NCI-H2029 (cell line): Measurements from ENCODE around the gene TPGS2.
"Not testable (repeated sequence)": the region's sequence is repeated elsewhere in the genome, so short reads cannot be mapped to it uniquely, and the experiment has no call there.

Source experiments
- DNase-seq: peaks from one replicate; lab custom pipeline; 2025; lab: John Stamatoyannopoulos, UW

The TPGS2 gene

DNA sequence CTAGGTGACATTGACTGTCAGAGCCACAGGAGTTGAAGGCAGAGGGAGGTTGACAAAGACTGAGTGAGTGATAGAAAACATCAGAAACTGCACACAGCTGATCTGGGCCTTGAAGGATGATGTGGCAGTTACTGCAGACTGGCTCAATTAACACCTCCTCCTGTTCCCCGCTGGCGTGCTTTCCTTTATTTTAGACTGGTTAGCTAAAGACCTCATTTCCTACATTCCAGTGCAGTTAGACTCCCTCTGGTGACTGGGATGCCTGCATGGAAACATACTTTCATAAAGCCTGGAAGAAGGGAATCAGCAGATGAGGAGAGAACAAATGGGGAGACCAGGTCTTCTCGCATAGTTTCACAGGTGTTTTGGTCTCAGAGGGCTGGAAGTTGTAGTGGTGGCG lies 7.1 kb downstream of the TPGS2 start:
- DNase-seq: no peak

GRCh38 chr18:36819621-36820020 lies 9.2 kb downstream of the TPGS2 start:
- DNase-seq: no peak

DNA sequence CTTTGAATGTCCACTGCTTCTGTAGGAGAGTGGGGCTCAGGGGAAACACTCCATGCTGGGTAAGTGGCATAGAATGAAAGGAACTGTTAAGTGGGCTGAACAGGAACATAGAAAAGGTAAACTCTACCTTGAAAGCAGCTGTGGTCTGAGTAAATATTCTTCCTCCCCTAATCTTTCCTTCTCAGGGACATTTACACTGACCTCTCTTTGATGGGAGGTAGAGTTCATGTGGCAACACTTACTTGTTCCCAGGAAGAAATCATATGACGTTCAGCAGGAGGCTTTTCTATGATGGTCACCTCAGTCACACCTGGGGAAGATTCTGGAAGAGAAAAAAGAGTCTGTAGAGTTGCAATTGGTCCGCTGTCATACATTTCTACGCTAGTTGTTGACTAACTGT lies 10.2 kb downstream of the TPGS2 start:
- DNase-seq: no peak

DNA sequence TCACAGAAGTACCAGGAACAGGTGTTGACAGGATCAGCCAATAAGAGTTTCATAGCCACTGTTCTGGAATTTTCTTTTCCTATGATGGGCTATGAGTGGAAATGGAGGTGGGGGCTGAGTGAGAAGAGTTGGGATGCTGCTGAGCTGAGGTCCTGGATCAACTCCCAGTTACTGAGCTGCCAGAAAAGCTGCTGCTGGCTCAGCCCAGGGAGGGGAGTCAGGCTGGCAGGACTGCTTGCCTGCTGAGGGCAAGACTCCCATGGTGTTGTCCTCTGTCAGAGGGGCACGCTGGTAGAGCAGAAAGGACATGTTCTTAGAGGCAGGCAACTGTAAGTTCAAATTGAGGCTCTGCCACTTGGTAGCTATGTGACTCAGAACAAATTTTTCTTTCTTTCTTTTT lies 11.8 kb downstream of the TPGS2 start:
- DNase-seq: no peak

- not testable (repeated sequence) for DNase-seq
These were observed 12.7 kb downstream of the TPGS2 start for GRCh38 chr18:36816096-36816495.

- DNase-seq: no peak
These were observed 13.8 kb downstream of the TPGS2 start for GRCh38 chr18:36814994-36815393.

GRCh38 chr18:36813824-36814223 lies 15.0 kb downstream of the TPGS2 start:
- DNase-seq: no peak

GRCh38 chr18:36813101-36813775 lies 15.6 kb downstream of the TPGS2 start:
- DNase-seq: no peak

DNA sequence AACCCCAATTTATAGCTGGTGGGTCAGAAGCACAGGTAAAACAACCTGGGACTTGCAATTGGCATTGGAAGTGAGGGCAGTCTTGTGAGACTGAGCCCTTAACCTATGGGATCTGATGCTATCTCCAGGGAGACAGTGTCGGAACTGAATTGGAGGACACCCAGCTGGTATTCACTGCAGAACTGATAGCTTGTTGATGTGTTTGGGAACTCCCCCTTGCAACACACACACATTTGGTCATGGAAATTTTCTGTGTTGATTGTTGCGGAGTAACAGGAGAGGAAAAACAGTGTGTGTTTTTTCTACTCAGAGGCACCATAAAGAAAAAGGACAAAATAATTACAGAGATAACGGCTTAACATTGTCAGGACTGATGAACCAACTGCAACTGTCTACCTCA lies 16.1 kb downstream of the TPGS2 start:
- no peak for DNase-seq

DNA sequence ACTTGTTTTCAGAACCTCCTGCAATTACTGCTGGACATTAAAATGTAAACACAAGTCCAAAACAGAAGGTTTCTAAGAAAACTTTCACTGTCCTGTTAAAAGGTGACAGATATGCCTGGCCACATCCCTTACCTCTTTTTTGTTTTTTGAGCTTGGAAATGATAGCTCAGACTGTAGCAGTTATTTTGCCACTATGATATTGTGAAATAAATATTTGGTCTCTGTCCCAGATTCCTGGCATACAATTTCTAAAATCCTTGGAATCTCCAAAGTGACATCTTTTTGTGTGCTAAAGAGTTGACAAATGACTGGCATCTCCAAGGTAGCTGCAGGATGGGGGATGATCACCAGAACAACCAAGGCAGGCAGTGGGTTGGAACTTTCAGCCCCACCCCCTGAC lies 16.8 kb downstream of the TPGS2 start:
- DNase-seq: no peak

- no peak for DNase-seq
These were observed 17.4 kb downstream of the TPGS2 start for GRCh38 chr18:36811430-36811829.

DNA sequence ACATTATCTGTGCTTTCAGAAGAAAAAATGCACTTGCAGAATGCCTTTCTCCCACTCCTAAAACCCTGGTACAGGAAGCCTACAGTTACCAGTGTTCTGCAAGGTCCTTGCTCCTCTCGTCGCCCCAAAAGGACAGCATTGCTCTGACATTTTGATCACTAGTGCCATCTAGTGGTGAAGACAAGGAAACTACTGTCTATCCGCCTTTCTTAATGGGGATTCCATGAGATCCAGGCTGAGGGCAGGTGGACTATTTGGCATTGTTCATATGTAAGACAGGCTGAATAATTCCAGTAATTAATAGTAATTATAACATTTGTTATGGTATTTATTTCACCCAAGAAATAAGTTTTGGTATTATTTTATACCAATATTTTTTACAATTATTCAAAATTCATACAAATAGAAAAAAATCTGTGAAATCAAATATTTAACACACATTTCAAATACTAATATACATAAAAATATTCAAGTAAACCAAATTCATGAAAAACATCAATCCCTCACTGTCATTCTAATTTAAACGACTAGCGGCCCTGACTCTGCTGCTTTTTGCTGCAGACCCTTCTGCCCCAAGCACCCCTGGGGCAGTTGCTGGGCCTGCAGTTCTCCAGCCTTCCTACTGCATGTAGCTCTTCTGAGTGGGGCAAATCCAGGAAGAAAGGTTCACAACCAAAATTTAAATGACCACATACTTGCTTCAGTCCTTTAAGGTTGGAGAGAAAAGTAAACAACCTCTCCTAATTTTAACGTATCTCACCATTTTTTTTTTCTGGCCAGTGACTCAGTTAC lies 19.0 kb downstream of the TPGS2 start:
- peak; percentile 30 for DNase-seq

GRCh38 chr18:36808681-36809080 lies 20.1 kb downstream of the TPGS2 start:
- no peak for DNase-seq

DNA sequence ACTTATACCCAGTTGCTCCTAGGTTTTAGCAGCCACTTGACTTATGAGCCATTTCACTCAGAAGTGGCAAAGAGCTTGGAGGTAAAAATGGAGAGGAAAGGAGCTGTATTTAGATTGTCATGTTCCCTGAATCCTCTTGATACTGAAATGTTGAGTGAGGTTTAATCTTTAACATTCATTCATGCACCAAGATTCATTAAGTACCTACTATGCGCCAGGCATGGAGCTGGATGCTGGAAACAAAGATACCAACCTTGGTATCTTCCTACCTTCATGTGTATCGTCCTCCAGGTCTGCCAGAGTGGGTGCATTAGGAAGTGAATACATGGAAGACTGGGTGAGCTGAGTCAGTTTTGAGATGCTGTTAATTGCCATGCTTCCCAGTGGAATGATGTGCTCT lies 23.7 kb downstream of the TPGS2 start:
- no peak for DNase-seq

GRCh38 chr18:36798738-36799473 lies 29.9 kb downstream of the TPGS2 start:
- no peak for DNase-seq

GRCh38 chr18:36792634-36793283 lies 36.0 kb downstream of the TPGS2 start:
- DNase-seq: no peak

DNA sequence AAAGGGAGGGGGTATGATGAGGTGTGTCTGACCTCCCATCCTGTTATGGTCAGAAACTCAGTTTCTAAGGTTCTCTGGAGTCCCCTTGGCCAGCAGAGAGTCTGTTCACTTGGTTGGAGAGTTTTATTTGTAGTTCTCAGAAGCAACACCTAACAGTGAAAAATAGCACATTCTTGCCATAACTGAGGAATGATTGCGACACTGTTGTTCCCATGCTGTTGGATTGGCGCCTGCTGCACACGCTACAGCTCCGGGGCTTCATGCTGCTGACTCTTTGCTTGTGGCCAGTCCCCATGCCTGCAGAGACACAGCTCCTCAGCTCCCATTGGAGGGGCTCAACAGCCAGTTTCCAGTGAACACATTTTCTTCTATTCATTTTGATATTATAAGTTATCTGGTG lies 42.1 kb downstream of the TPGS2 start:
- no peak for DNase-seq

DNA sequence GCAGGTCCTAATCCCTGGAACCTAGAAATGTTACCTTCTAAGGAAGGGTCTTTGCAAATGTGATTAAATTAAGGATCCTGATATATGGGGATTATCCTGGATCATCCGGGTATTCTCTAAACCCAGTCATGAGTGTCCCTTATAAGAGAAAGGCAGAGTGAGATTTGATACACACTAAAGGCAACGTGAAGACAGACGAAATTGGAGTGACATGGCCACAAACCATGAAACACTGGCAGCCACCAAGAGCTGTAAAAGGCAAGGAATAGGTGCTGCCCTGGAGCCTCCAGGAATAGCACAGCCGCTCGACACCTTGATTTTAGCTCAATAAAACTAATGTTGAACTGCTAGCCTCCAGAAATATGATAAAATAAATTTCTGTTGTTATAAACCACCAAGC lies 45.0 kb downstream of the TPGS2 start:
- no peak for DNase-seq

- DNase-seq: no peak
These were observed 46.1 kb downstream of the TPGS2 start for GRCh38 chr18:36782710-36783109.

DNA sequence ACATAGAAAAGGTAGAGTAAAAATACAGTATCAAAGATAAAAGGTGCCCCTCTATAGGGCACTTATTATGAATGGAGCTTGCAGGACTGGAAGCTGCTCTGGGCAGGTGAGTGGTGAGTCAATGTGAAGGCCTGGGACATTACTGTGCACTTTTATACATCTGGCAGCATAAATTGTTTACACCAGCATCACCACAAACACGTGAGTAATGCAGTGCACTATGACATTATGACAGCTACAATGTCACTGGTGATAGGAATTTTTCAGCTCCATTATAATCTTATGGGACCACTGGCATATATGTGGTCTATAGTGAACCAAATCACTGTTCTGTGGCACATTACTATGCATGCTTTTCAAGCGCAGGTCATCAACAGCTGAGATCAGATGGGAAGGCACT lies 48.1 kb downstream of the TPGS2 start:
- DNase-seq: no peak

- DNase-seq: no peak
These were observed 51.2 kb downstream of the TPGS2 start for GRCh38 chr18:36777566-36777965.

DNA sequence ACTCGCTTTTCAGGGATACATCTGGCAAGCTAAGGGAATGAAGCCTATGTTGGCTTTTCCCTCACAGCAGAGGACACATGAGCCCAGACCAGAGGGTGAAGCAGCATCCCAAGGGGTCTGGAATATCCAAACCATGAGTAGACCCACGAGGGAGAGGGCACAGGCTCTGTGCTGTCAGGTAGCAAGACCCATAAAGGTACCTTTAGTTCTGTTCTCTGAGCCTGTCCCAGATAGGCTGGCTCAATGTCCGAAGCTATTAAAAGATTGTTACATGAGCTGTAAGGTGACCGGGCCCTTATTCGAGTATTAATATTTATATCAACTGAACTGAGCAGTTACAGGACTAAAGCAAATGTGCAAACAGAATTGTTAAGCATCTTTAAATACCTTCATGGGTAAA lies 52.2 kb downstream of the TPGS2 start:
- DNase-seq: no peak

GRCh38 chr18:36775396-36775795 lies 53.4 kb downstream of the TPGS2 start:
- no peak for DNase-seq
